OCI-LY3 (cell line): ENCODE measurements around the gene SDK1.

Experiments
- EZH2phosphoT487 ChIP-seq: fragments of 200-600 bp; shearing (Covaris generic); IDR thresholded peaks from 2 replicates; pipeline ENCODE4 v1.6.1; 2018; ENCODE audit warnings: antibody characterized with exemption, mixed run types, low read depth
- TF ChIP-seq, protein P1 (sequence below): fragments of 200-600, 300-600 bp; sonication (generic); IDR thresholded peaks from 2 replicates; pipeline ENCODE4 v1.5.1; 2014; ENCODE audit warnings: antibody characterized with exemption, low read length, low read depth

DNA sequence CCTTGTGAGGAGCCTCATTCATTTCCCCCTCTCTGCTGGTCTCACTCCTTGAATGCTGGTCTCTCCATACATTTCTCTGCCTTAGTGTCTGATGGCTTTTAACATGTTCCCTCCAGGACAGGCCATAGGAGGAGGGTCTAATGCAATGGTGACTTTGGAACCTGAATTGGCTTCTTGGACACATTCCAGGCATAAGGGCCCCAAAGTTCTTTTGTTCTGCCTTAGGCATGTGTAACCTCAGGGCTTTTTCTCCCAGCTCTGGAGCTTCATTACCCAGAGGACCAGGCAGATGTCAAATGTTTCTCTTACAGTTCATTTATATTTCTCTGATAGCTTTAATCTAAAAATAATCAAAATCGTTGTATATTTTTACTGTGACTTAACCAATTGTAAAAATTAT lies 162.6 kb downstream of the SDK1 start:
- TF ChIP-seq, protein P1, sequence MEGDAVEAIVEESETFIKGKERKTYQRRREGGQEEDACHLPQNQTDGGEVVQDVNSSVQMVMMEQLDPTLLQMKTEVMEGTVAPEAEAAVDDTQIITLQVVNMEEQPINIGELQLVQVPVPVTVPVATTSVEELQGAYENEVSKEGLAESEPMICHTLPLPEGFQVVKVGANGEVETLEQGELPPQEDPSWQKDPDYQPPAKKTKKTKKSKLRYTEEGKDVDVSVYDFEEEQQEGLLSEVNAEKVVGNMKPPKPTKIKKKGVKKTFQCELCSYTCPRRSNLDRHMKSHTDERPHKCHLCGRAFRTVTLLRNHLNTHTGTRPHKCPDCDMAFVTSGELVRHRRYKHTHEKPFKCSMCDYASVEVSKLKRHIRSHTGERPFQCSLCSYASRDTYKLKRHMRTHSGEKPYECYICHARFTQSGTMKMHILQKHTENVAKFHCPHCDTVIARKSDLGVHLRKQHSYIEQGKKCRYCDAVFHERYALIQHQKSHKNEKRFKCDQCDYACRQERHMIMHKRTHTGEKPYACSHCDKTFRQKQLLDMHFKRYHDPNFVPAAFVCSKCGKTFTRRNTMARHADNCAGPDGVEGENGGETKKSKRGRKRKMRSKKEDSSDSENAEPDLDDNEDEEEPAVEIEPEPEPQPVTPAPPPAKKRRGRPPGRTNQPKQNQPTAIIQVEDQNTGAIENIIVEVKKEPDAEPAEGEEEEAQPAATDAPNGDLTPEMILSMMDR, result no peak
- TF ChIP-seq EZH2phosphoT487, result no peak
